Fibroblast of mammary gland (primary cell): ENCODE results near the gene COL12A1.

Experiments
- DNase-seq: peaks from one replicate; pipeline ENCODE4 v3.0.0-alpha.2; 2010; ENCODE audit warnings: low read depth
- H3K4me3 ChIP-seq: 2 replicates; pipeline ENCODE4 v1.5.1; 2011; ENCODE audit warnings: low read depth, mild to moderate bottlenecking, low read length, moderate library complexity; ENCODE audit not compliant: control insufficient read depth
- TF ChIP-seq, protein P1 (sequence below): conservative IDR thresholded peaks from 2 replicates; pipeline ENCODE4 v1.5.1; 2011; ENCODE audit warnings: low read depth, low read length, inconsistent platforms; ENCODE audit not compliant: control insufficient read depth, insufficient read depth

The COL12A1 gene

GRCh38 chr6:75124085-75124484, 81.8 kb downstream of the COL12A1 start:
- TF ChIP-seq, protein P1, sequence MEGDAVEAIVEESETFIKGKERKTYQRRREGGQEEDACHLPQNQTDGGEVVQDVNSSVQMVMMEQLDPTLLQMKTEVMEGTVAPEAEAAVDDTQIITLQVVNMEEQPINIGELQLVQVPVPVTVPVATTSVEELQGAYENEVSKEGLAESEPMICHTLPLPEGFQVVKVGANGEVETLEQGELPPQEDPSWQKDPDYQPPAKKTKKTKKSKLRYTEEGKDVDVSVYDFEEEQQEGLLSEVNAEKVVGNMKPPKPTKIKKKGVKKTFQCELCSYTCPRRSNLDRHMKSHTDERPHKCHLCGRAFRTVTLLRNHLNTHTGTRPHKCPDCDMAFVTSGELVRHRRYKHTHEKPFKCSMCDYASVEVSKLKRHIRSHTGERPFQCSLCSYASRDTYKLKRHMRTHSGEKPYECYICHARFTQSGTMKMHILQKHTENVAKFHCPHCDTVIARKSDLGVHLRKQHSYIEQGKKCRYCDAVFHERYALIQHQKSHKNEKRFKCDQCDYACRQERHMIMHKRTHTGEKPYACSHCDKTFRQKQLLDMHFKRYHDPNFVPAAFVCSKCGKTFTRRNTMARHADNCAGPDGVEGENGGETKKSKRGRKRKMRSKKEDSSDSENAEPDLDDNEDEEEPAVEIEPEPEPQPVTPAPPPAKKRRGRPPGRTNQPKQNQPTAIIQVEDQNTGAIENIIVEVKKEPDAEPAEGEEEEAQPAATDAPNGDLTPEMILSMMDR = peak; percentile 4
- no peak for DNase-seq
- H3K4me3 ChIP-seq = no peak overlapping the region

DNA sequence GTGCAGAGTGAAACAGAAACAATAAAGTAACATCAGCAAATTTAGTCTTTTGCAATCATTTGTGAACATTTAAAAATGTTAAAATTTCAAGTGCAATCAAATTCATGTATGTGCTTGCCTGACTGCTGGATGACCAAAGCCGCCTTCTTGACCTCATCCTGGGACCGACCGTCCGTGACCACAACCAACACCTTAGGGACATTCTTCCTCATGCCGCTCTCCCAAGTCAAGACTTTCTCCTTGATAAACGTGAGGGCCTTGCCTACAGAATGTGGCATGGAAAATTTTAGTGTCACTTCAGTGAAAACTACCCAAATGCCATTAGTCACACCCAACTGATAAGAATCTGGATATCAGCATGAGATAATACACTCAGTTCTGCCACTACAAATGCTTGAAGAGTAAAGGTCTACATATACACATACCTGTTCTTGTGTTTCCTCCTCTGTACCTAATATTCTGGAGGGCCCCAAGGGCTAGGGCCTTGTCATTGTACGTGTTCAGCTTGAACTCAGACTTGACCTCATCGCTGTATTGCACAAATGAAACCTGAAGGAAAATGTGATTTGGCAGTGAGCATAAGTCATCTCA, 86.8 kb downstream of the COL12A1 start:
- no peak overlapping the region for H3K4me3 ChIP-seq
- DNase-seq = no peak
- TF ChIP-seq, protein P1 = no peak

GRCh38 chr6:75117701-75118100, 88.2 kb downstream of the COL12A1 start:
- no peak for DNase-seq
- no peak overlapping the region for H3K4me3 ChIP-seq
- TF ChIP-seq, protein P1 = no peak

- H3K4me3 ChIP-seq = no peak overlapping the region
- TF ChIP-seq, protein P1 = no peak
- peak; percentile 51 for DNase-seq
These were observed 88.9 kb downstream of the COL12A1 start for GRCh38 chr6:75116946-75117345.

- no peak overlapping the region for H3K4me3 ChIP-seq
- TF ChIP-seq, protein P1 = no peak
These were observed 90.4 kb downstream of the COL12A1 start for GRCh38 chr6:75115481-75115880.

GRCh38 chr6:75114806-75115205, 91.0 kb downstream of the COL12A1 start:
- DNase-seq = no peak
- H3K4me3 ChIP-seq = no peak overlapping the region
- TF ChIP-seq, protein P1 = no peak

More at GRCh38 chr6:75115481-75115880, 90.4 kb downstream of the COL12A1 start:
- peak; percentile 60 for DNase-seq

DNA sequence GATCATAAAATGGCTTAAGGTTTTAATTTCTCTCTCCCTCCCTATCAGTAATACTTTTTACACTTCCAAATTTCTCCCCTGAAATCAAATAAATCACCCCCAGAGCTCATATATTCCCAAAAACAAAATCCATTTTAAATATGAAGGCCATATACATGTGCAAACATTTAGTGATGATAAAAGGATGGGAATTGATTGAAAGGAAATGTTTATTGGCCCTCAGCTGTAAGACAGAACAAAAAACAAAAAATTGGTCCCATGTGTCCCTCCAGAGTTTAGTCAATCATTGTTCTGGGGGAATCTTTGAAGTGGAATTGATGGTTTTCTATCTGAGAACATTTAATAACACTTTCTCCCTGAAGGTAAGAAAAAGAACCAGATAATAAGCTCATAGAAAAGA, 91.7 kb downstream of the COL12A1 start:
- TF ChIP-seq, protein P1 = no peak
- DNase-seq = no peak
- no peak overlapping the region for H3K4me3 ChIP-seq
